GM19193 (cell line): ENCODE measurements around the gene LMAN2.

Experiments
- POLR2A ChIP-seq: IDR thresholded peaks from 4 replicates; pipeline ENCODE4 v1.6.1; 2011; ENCODE audit not compliant: insufficient read depth, insufficient read length; ENCODE audit errors: extremely low read depth

The LMAN2 gene

GRCh38 chr5:177332031-177332895 is 19.2 kb downstream of the LMAN2 start:
- TF ChIP-seq POLR2A, result no peak

- TF ChIP-seq POLR2A, result no peak
These were observed 20.3 kb downstream of the LMAN2 start for GRCh38 chr5:177330991-177331842.

- no peak for TF ChIP-seq POLR2A
These were observed 21.6 kb downstream of the LMAN2 start for GRCh38 chr5:177329883-177330282.

GRCh38 chr5:177328545-177329231 is 22.8 kb downstream of the LMAN2 start:
- no peak for TF ChIP-seq POLR2A

- no peak for TF ChIP-seq POLR2A
These were observed 23.6 kb downstream of the LMAN2 start for GRCh38 chr5:177327539-177328522.

- no peak for TF ChIP-seq POLR2A
These were observed 25.5 kb downstream of the LMAN2 start for GRCh38 chr5:177325868-177326381.

GRCh38 chr5:177320879-177321278 is 30.6 kb downstream of the LMAN2 start:
- TF ChIP-seq POLR2A, result no peak

- no peak for TF ChIP-seq POLR2A
These were observed 31.4 kb downstream of the LMAN2 start for GRCh38 chr5:177319913-177320588.

GRCh38 chr5:177317959-177318377 is 33.5 kb downstream of the LMAN2 start:
- no peak for TF ChIP-seq POLR2A

- TF ChIP-seq POLR2A, result no peak
These were observed 35.5 kb downstream of the LMAN2 start for GRCh38 chr5:177316005-177316404.

GRCh38 chr5:177315411-177315810 is 36.1 kb downstream of the LMAN2 start:
- no peak for TF ChIP-seq POLR2A

- no peak for TF ChIP-seq POLR2A
These were observed 36.8 kb downstream of the LMAN2 start for GRCh38 chr5:177314376-177315342.
